H1 (cell line): ENCODE data around the gene POLR3E. TPM values are rescaled to one million over a fixed set of nuclear protein-coding genes. Genes with fewer than 3 reads are reported as not detected.

Experiments used
- CTCF ChIA-PET: fragments of 300-600 bp; sonication (Branson Sonifier 250); formaldehyde crosslinking; loops from one replicate; lab custom pipeline; 2021; ENCODE audit not compliant: partially characterized antibody; lab: Charles Lee
- POLR2A ChIA-PET: fragments of 300-600 bp; sonication (Branson Sonifier 250); formaldehyde crosslinking; loops from one replicate; lab custom pipeline; 2021; ENCODE audit warnings: inconsistent platforms; ENCODE audit not compliant: partially characterized antibody; lab: Charles Lee
- DNase-seq, 2 experiments: peaks; one replicate each; pipeline versions ENCODE4 v3.0.0 to v3.0.0-alpha.2; 2010 to 2022; ENCODE audit warnings: low spot score in 2 of 2, low read depth in 1 of 2, mixed read lengths in 1 of 2
- FAIRE-seq: peaks from 2 replicates; lab custom pipeline; 2011; peaks lifted over from hg19 to GRCh38; lab: Jason Lieb, UNC
- H2AFZ ChIP-seq: 2 replicates; pipeline ENCODE4 v1.8.1; 2012; ENCODE audit warnings: low read length, inconsistent platforms
- H2AK5ac ChIP-seq: 2 replicates; pipeline ENCODE4 v1.6.1; 2013; ENCODE audit warnings: low read depth, low read length
- H2BK120ac ChIP-seq: replicated peaks from 2 replicates; pipeline ENCODE3; 2013; ENCODE audit warnings: low read depth, low read length, inconsistent platforms
- H2BK12ac ChIP-seq: 2 replicates; pipeline ENCODE4 v1.6.1; 2013; ENCODE audit warnings: low read depth, low read length
- H2BK15ac ChIP-seq: 2 replicates; pipeline ENCODE4 v1.6.1; 2013; ENCODE audit warnings: low read length
- H2BK20ac ChIP-seq: 2 replicates; pipeline ENCODE4 v1.6.1; 2013; ENCODE audit warnings: low read length
- H2BK5ac ChIP-seq: 2 replicates; pipeline ENCODE4 v1.6.1; 2013; ENCODE audit warnings: low read depth, low read length
- H3K14ac ChIP-seq: 2 replicates; pipeline ENCODE4 v1.6.1; 2013; ENCODE audit warnings: inconsistent platforms; ENCODE audit not compliant: insufficient read length
- H3K18ac ChIP-seq: 2 replicates; pipeline ENCODE4 v1.6.1; 2013; ENCODE audit warnings: low read length; ENCODE audit errors: extremely low read depth
- H3K23ac ChIP-seq: 2 replicates; pipeline ENCODE4 v1.6.1; 2013; ENCODE audit warnings: inconsistent platforms; ENCODE audit not compliant: insufficient read length
- H3K23me2 ChIP-seq: 2 replicates; pipeline ENCODE4 v1.6.1; 2013; ENCODE audit warnings: low read depth, low read length
- H3K27ac ChIP-seq: 2 replicates; pipeline ENCODE4 v1.6.1; 2011; ENCODE audit warnings: low read depth, low read length, inconsistent platforms
- H3K27me3 ChIP-seq, 4 experiments: replicated peaks in 1 of 4; 1 replicate in 1 of 4; 2 replicates in 3 of 4; pipeline versions ENCODE4 v1.6.1 to v1.8.1; 2011 to 2013; ENCODE audit warnings: low read length in 3 of 4, mild to moderate bottlenecking in 3 of 4, inconsistent platforms in 2 of 4, mixed read lengths in 2 of 4, moderate library complexity in 1 of 4; ENCODE audit not compliant: control insufficient read depth in 3 of 4, insufficient read depth in 3 of 4; ENCODE audit errors: extremely low read depth in 1 of 4
- H3K36me3 ChIP-seq, 4 experiments: 2 replicates each; pipeline versions ENCODE4 v1.6.1 to v1.8.1; 2011 to 2013; ENCODE audit warnings: mild to moderate bottlenecking in 4 of 4, low read length in 3 of 4, moderate library complexity in 2 of 4, control low read depth in 1 of 4, inconsistent platforms in 1 of 4; ENCODE audit not compliant: insufficient read depth in 4 of 4, control insufficient read depth in 2 of 4
- H3K4ac ChIP-seq: replicated peaks from 2 replicates; pipeline ENCODE3; 2013; ENCODE audit warnings: low read length, low read depth, mixed read lengths, inconsistent platforms; ENCODE audit not compliant: insufficient read length
- H3K4me1 ChIP-seq, 4 experiments: replicated peaks in 1 of 4; 1 replicate in 1 of 4; 2 replicates in 3 of 4; pipeline versions ENCODE4 v1.6.1 to v1.8.1; 2011 to 2013; ENCODE audit warnings: low read length in 3 of 4, inconsistent platforms in 2 of 4, mixed read lengths in 1 of 4; ENCODE audit not compliant: insufficient read depth in 4 of 4, control insufficient read depth in 3 of 4
- H3K4me2 ChIP-seq, 2 experiments: 2 replicates each; pipeline versions ENCODE4 v1.6.1 to v1.8.1; 2011 to 2013; ENCODE audit warnings: low read depth in 2 of 2, low read length in 2 of 2, control low read depth in 1 of 2, inconsistent platforms in 1 of 2, mild to moderate bottlenecking in 1 of 2; ENCODE audit not compliant: insufficient read depth in 1 of 2
- H3K4me3 ChIP-seq, 4 experiments: fragments of 200-600, 300-600 bp in 1 of 4; sonication (generic), shearing (Covaris generic), sonication (Bioruptor Twin) in 1 of 4; 2 replicates each; pipeline versions ENCODE4 v1.5.1 to v1.8.1; 2011 to 2016; ENCODE audit warnings: low read length in 4 of 4, low read depth in 3 of 4, control low read depth in 2 of 4, inconsistent platforms in 2 of 4, mild to moderate bottlenecking in 2 of 4, mixed read lengths in 1 of 4, moderate library complexity in 1 of 4; ENCODE audit not compliant: insufficient read depth in 2 of 4; ENCODE audit errors: extremely low read depth in 1 of 4
- H3K56ac ChIP-seq: replicated peaks from 2 replicates; pipeline ENCODE3; 2013; ENCODE audit warnings: low read depth, mild to moderate bottlenecking, mixed read lengths, low read length, inconsistent platforms; ENCODE audit not compliant: insufficient read length
- H3K79me1 ChIP-seq: 2 replicates; pipeline ENCODE4 v1.6.1; 2013; ENCODE audit warnings: low read depth, low read length, control low read depth
- H3K79me2 ChIP-seq, 2 experiments: 2 replicates each; pipeline versions ENCODE4 v1.6.1 to v1.8.1; 2012 to 2013; ENCODE audit warnings: low read length in 2 of 2, mild to moderate bottlenecking in 2 of 2, inconsistent platforms in 1 of 2; ENCODE audit not compliant: insufficient read depth in 2 of 2, control insufficient read depth in 1 of 2
- H3K9ac ChIP-seq, 4 experiments: replicated peaks in 1 of 4; 1 replicate in 1 of 4; 2 replicates in 3 of 4; pipeline versions ENCODE4 v1.6.1 to v1.8.1; 2011 to 2013; ENCODE audit warnings: low read depth in 3 of 4, low read length in 3 of 4, control low read depth in 2 of 4, mild to moderate bottlenecking in 2 of 4, moderate library complexity in 2 of 4, inconsistent platforms in 1 of 4; ENCODE audit errors: extremely low read depth in 1 of 4
- H3K9me3 ChIP-seq, 2 experiments: 2 replicates each; pipeline versions ENCODE4 v1.6.1 to v1.8.1; 2012 to 2013; ENCODE audit warnings: mild to moderate bottlenecking in 2 of 2, moderate library complexity in 2 of 2, control low read depth in 1 of 2, inconsistent platforms in 1 of 2, low read depth in 1 of 2, low read length in 1 of 2, mixed read lengths in 1 of 2; ENCODE audit not compliant: insufficient read depth in 2 of 2
- H4K20me1 ChIP-seq, 2 experiments: replicated peaks in 1 of 2; 2 replicates each; pipeline versions ENCODE3 to v1.8.1; 2011 to 2013; ENCODE audit warnings: inconsistent platforms in 2 of 2, low read length in 2 of 2, mild to moderate bottlenecking in 1 of 2; ENCODE audit not compliant: insufficient read depth in 2 of 2, control insufficient read depth in 1 of 2
- H4K5ac ChIP-seq: 2 replicates; pipeline ENCODE4 v1.6.1; 2013; ENCODE audit warnings: low read length, low read depth, mixed read lengths, inconsistent platforms; ENCODE audit not compliant: insufficient read length
- H4K8ac ChIP-seq: 2 replicates; pipeline ENCODE4 v1.8.0; 2013; ENCODE audit warnings: mild to moderate bottlenecking, moderate library complexity, low read length, inconsistent platforms; ENCODE audit not compliant: insufficient read depth; ENCODE audit errors: extremely low read depth
- H4K91ac ChIP-seq: replicated peaks from 2 replicates; pipeline ENCODE3; 2013; ENCODE audit warnings: low read length, mixed read lengths, inconsistent platforms; ENCODE audit not compliant: insufficient read length
- BRCA1 ChIP-seq: IDR thresholded peaks from 2 replicates; pipeline ENCODE4 v1.6.1; 2012; ENCODE audit warnings: low read depth, low read length, improper control_type of control experiment
- CBX5 ChIP-seq: fragments of 300-800, 300-1000 bp; sonication (generic); IDR thresholded peaks from 2 replicates; pipeline ENCODE4 v1.7.1; 2016; ENCODE audit warnings: antibody characterized with exemption, low read length, low read depth
- E2F6 ChIP-seq: IDR thresholded peaks from 2 replicates; pipeline ENCODE4 v1.6.1; 2012; ENCODE audit warnings: inconsistent platforms
- EGR1 ChIP-seq: IDR thresholded peaks from 2 replicates; pipeline ENCODE4 v1.6.1; 2011; ENCODE audit warnings: low read depth, low read length, borderline replicate concordance
- NRF1 ChIP-seq: IDR thresholded peaks from 2 replicates; pipeline ENCODE4 v1.6.1; 2011; ENCODE audit warnings: mild to moderate bottlenecking, low read depth, low read length, improper control_type of control experiment
- PHF8 ChIP-seq: fragments of 200-600 bp; sonication (generic); conservative IDR thresholded peaks from 2 replicates; pipeline ENCODE4 v1.7.1; 2012; ENCODE audit warnings: low read depth, mild to moderate bottlenecking, inconsistent platforms, low read length, moderate library complexity
- POLR2A ChIP-seq, 2 experiments: IDR thresholded peaks; 1 replicate in 1 of 2; 2 replicates in 1 of 2; pipeline ENCODE4 v1.6.1; 2011; ENCODE audit warnings: low read depth in 2 of 2, low read length in 2 of 2, mild to moderate bottlenecking in 2 of 2; ENCODE audit errors: control extremely low read depth in 1 of 2
- POLR2AphosphoS5 ChIP-seq: IDR thresholded peaks from 2 replicates; pipeline ENCODE4 v1.6.1; 2011; ENCODE audit warnings: low read depth, low read length
- RBBP5 ChIP-seq: IDR thresholded peaks from 2 replicates; pipeline ENCODE4 v1.7.1; 2012; ENCODE audit warnings: low read depth, mild to moderate bottlenecking, inconsistent platforms, low read length, moderate library complexity, borderline replicate concordance
- SAP30 ChIP-seq: fragments of 300-600 bp; sonication (generic); IDR thresholded peaks from 2 replicates; pipeline ENCODE4 v1.7.1; 2012; ENCODE audit warnings: low read length, moderate library complexity, mild to moderate bottlenecking, inconsistent platforms; ENCODE audit not compliant: insufficient read depth, insufficient replicate concordance
- SIRT6 ChIP-seq: IDR thresholded peaks from one replicate; pipeline ENCODE4 v1.7.1; 2012; ENCODE audit warnings: low read length, inconsistent platforms
- SP4 ChIP-seq: IDR thresholded peaks from 2 replicates; pipeline ENCODE4 v1.6.1; 2012; ENCODE audit warnings: low read length, inconsistent platforms
- TEAD4 ChIP-seq: IDR thresholded peaks from 2 replicates; pipeline ENCODE4 v1.6.1; 2012; ENCODE audit warnings: low read depth, low read length, inconsistent platforms, mixed read lengths
- WGBS, 2 experiments: shearing (Covaris generic) in 1 of 2; methylation state at CpG; one replicate each; pipeline versions ENCODE4 v1.1.6 to v1.1.7; 2013 to 2015; ENCODE audit warnings: low lambda C conversion rate in 2 of 2, mixed read lengths in 2 of 2, inconsistent platforms in 1 of 2, low coverage in 1 of 2, missing lambda C conversion rate in 1 of 2; ENCODE audit not compliant: insufficient replicate concordance in 2 of 2, insufficient coverage in 1 of 2, insufficient read length in 1 of 2; ENCODE audit errors: extremely low coverage in 1 of 2, missing lambda C conversion rate in 1 of 2; 5-methylcytosine and 5-hydroxymethylcytosine counted together
- polyA plus RNA-seq, 7 experiments: library from polyadenylated mRNA; depleted of rRNA in 3 of 7; stranded (reverse) in 5 of 7; unstranded in 2 of 7; fragments of >200 nt in 5 of 7; fragments of 200-250 nt in 2 of 7; gene quantifications; 1 replicate in 5 of 7; 2 replicates in 1 of 7; 4 replicates in 1 of 7; pipeline versions ENCODE4 v1.2.1 to v1.2.3, GENCODE V29; 2011 to 2013; ENCODE audit warnings: missing spikeins in 2 of 7, mixed read lengths in 2 of 7
- total RNA-seq: library from RNA; stranded (reverse); fragmentation: NEBNext Ultra II Directional; extraction: Animal tissue kit (Norgen Biotek cat#: 25700); gene quantifications from 2 replicates; pipeline ENCODE4 v1.2.1, GENCODE V29; 2021

Gene POLR3E
- total and polyA plus RNA-seq, 2 of the 8 experiments (the other 6 are each of a cell fraction or from before 2014, with no cell fraction given), result 96.5 to 125 TPM

GRCh38 chr16:22312897-22313781 lies 15.9 kb downstream of the POLR3E start:
- H2BK5ac ChIP-seq, result no peak overlapping the region
- no peak overlapping the region for H2BK12ac ChIP-seq
- no peak overlapping the region for H2AFZ ChIP-seq
- H3K9me3 ChIP-seq, result no peaks in the 10 kb centered on the region
- H4K91ac ChIP-seq, result no peak overlapping the region
- no peak overlapping the region for H3K4me2 ChIP-seq
- H3K9ac ChIP-seq, result no peak overlapping the region
- H4K8ac ChIP-seq, result no peak overlapping the region
- no peak overlapping the region for H2BK120ac ChIP-seq
- H3K23me2 ChIP-seq, result no peaks in the 10 kb centered on the region
- H3K56ac ChIP-seq, result no peak overlapping the region
- DNase-seq (no peak), FAIRE-seq (no peak)
- 98% methylated on average over 23 of the region's 23 CpGs; no CpG with 5 or more reads in 1 of the 2 experiments for WGBS, 2 experiments
- H2BK15ac ChIP-seq, result no peak overlapping the region
- POLR2A ChIA-PET, result interaction anchor here (2.6 kb wide), 1 partner anchor 12 kb away, joined by 8 read pairs; no protein-coding TSS in a partner anchor
- H3K4ac ChIP-seq, result no peak overlapping the region
- H4K20me1 ChIP-seq, result peaks cover 3 to 6% of the 10 kb centered on the region in 2 experiments
- no peak overlapping the region for H2BK20ac ChIP-seq
- H3K27ac ChIP-seq, result no peak overlapping the region
- CTCF ChIA-PET, result interaction anchor here (6.5 kb wide), 1 partner anchor 13 kb away, joined by 42 read pairs; no protein-coding TSS in a partner anchor
- H2AK5ac ChIP-seq, result no peak overlapping the region
- no peak overlapping the region for H4K5ac ChIP-seq
- no peak overlapping the region for H3K14ac ChIP-seq
- H3K79me1 ChIP-seq, result 0 out of 2 replicates have a peak, but pooled peaks cover 2% of the 10 kb centered on the region
- no peak overlapping the region for H3K23ac ChIP-seq
- H3K27me3 ChIP-seq, result no peaks in the 10 kb centered on the region
- no peaks in the 10 kb centered on the region for H3K79me2 ChIP-seq
- peaks cover 22 to 60% (median 53%) of the 10 kb centered on the region in 4 experiments for H3K36me3 ChIP-seq
- H3K4me3 ChIP-seq, result no peak overlapping the region
- no peaks in the 10 kb centered on the region for H3K4me1 ChIP-seq
- no peak overlapping the region for H3K18ac ChIP-seq
- TF ChIP-seq POLR2AphosphoS5 (no peak), SAP30 (no peak), PHF8 (no peak), POLR2A (IDR thresholded peaks at IDR 0.05; ENCODE audit: control extremely low read depth in 1 of 2, low read depth in 2 of 2, low read length in 2 of 2) (no peak), TEAD4 (no peak), SP4 (no peak), CBX5 (no peak), NRF1 (no peak), SIRT6 (no peak), EGR1 (no peak), BRCA1 (no peak), E2F6 (no peak), RBBP5 (no peak)
